GM23338 (cell line): ENCODE results near the gene RNF220. TPM values are rescaled to one million over a fixed set of nuclear protein-coding genes. Genes with fewer than 3 reads are reported as not detected.
A peak's percentile ranks its signal among the peaks of the same experiment; 100 is the strongest.

Experiments used
- ATAC-seq: fragments of 200-7000 bp; cut with Tn5 transposase; 3 replicates; pipeline ENCODE4 v1.9.1; 2020
- DNase-seq: peaks from one replicate; pipeline ENCODE4 v3.0.0-alpha.2; 2015; ENCODE audit warnings: low spot score
- H2AFZ ChIP-seq: fragments of 200-600 bp; sonication (generic); 2 replicates; pipeline ENCODE4 v1.8.0; 2016; ENCODE audit warnings: antibody characterized with exemption, mild to moderate bottlenecking, moderate library complexity
- H3F3A ChIP-seq: fragments of 200-600 bp; sonication (generic); replicated peaks from 2 replicates; pipeline ENCODE4 v1.8.0; 2017; ENCODE audit warnings: antibody characterized with exemption, mixed run types, low read depth
- H3K27ac ChIP-seq: fragments of 200-600 bp; sonication (generic); 2 replicates; pipeline ENCODE4 v1.6.1; 2016; ENCODE audit warnings: low read depth
- H3K27me3 ChIP-seq: fragments of 200-600 bp; sonication (generic); 2 replicates; pipeline ENCODE4 v1.8.0; 2016; ENCODE audit warnings: mild to moderate bottlenecking, mixed run types, moderate library complexity; ENCODE audit not compliant: insufficient read depth
- H3K36me3 ChIP-seq: fragments of 200-600 bp; sonication (generic); 2 replicates; pipeline ENCODE4 v1.8.0; 2016; ENCODE audit warnings: mild to moderate bottlenecking; ENCODE audit not compliant: insufficient read depth
- H3K4me1 ChIP-seq: fragments of 200-600 bp; sonication (generic); 2 replicates; pipeline ENCODE4 v1.8.0; 2016; ENCODE audit warnings: mild to moderate bottlenecking, moderate library complexity; ENCODE audit not compliant: insufficient read depth
- H3K4me2 ChIP-seq: fragments of 200-600 bp; sonication (generic); 2 replicates; pipeline ENCODE4 v1.7.1; 2017; ENCODE audit warnings: mixed run types
- H3K4me3 ChIP-seq: fragments of 200-600 bp; sonication (generic); 2 replicates; pipeline ENCODE4 v1.6.1; 2016; ENCODE audit warnings: mixed run types
- H3K79me2 ChIP-seq: fragments of 200-600 bp; sonication (generic); replicated peaks from 2 replicates; pipeline ENCODE4 v1.8.0; 2017; ENCODE audit warnings: mild to moderate bottlenecking; ENCODE audit not compliant: insufficient read depth
- H3K9me2 ChIP-seq: fragments of 200-600 bp; sonication (generic); 2 replicates; pipeline ENCODE4 v1.8.0; 2017; ENCODE audit not compliant: insufficient read depth
- H4K20me1 ChIP-seq: fragments of 200-600 bp; sonication (generic); replicated peaks from 2 replicates; pipeline ENCODE4 v1.8.0; 2017; ENCODE audit warnings: mild to moderate bottlenecking; ENCODE audit not compliant: insufficient read depth
- H3K27ac Mint-ChIP-seq: 2 replicates; pipeline ENCODE4 v1.8.0; 2020; ENCODE audit warnings: inconsistent platforms, mild to moderate bottlenecking, moderate library complexity, mixed read lengths
- H3K27me3 Mint-ChIP-seq: 3 replicates; pipeline ENCODE4 v1.8.0; 2022; ENCODE audit warnings: low read depth, mild to moderate bottlenecking, moderate library complexity, mixed read lengths, inconsistent platforms; ENCODE audit not compliant: insufficient read depth, poor library complexity
- H3K36me3 Mint-ChIP-seq: 3 replicates; pipeline ENCODE4 v1.8.0; 2021; ENCODE audit warnings: low read depth, mild to moderate bottlenecking, inconsistent platforms, moderate library complexity, mixed read lengths
- H3K4me1 Mint-ChIP-seq: 3 replicates; pipeline ENCODE4 v1.8.0; 2020; ENCODE audit warnings: mild to moderate bottlenecking, inconsistent platforms, mixed read lengths
- H3K4me3 Mint-ChIP-seq: 3 replicates; pipeline ENCODE4 v1.8.0; 2021; ENCODE audit warnings: moderate library complexity, mild to moderate bottlenecking, inconsistent platforms, mixed read lengths
- H3K9me3 Mint-ChIP-seq: 3 replicates; pipeline ENCODE4 v1.8.0; 2020; ENCODE audit warnings: moderate library complexity, mild to moderate bottlenecking, inconsistent platforms, mixed read lengths
- JUNB ChIP-seq: IDR thresholded peaks from one replicate; pipeline ENCODE4 v1.6.1; 2016; ENCODE audit warnings: antibody characterized with exemption; ENCODE audit not compliant: unreplicated experiment
- NANOG ChIP-seq: IDR thresholded peaks from 2 replicates; pipeline ENCODE4 v1.6.1; 2016; ENCODE audit warnings: antibody characterized with exemption, borderline replicate concordance
- REST ChIP-seq: IDR thresholded peaks from one replicate; pipeline ENCODE4 v1.6.1; 2018; ENCODE audit warnings: antibody characterized with exemption; ENCODE audit not compliant: unreplicated experiment
- STAT1 ChIP-seq: IDR thresholded peaks from one replicate; pipeline ENCODE4 v1.6.1; 2016; ENCODE audit warnings: antibody characterized with exemption; ENCODE audit not compliant: unreplicated experiment
- ZNF114 ChIP-seq: fragments of 250-450 bp; sonication (Bioruptor Pico); IDR thresholded peaks from 2 replicates; pipeline ENCODE4 v1.5.0; 2020; ENCODE audit warnings: mild to moderate bottlenecking, moderate library complexity
- ZNF462 ChIP-seq: fragments of 250-450 bp; sonication (Bioruptor Pico); IDR thresholded peaks from 2 replicates; pipeline ENCODE4 v1.5.0; 2020; ENCODE audit warnings: mild to moderate bottlenecking, moderate library complexity
- polyA plus RNA-seq: library from polyadenylated mRNA; unstranded; fragments of >200 nt; fragmentation: Nextera tagmentation; extraction: Ambion mirVana; gene quantifications from 2 replicates; pipeline ENCODE4 v1.2.1, GENCODE V29; 2016
- total RNA-seq: library from RNA; depleted of rRNA; stranded (reverse); fragments of >200 nt; shearing (Covaris generic); gene quantifications from 2 replicates; pipeline ENCODE4 v1.2.3, GENCODE V29; 2014

The RNF220 gene
- total and polyA plus RNA-seq, 2 experiments from 2014 or later = 72.8 to 168 TPM

- no peak for TF ChIP-seq REST
- TF ChIP-seq ZNF114 = no peak
These were observed 274.4 kb downstream of the RNF220 start (continued) for GRCh38 chr1:44679468-44679867.

- H3K4me1 ChIP-seq = peaks cover 24% of the 10 kb centered on the region
- H3K27me3 ChIP-seq = no peaks in the 10 kb centered on the region
- peak; percentile 68 for DNase-seq
- peak overlapping the region; percentile 44 for H3K4me3 ChIP-seq
- peak overlapping the region; percentile 92 for H3K27ac ChIP-seq
- Mint-ChIP-seq H3K4me1 (peaks cover 24% of the 10 kb centered on the region), H3K27me3 (peaks cover 10% of the 10 kb centered on the region), H3K36me3 (no peaks in the 10 kb centered on the region; the same call in 2 of the 3 replicates), H3K27ac (peak overlapping the region; percentile 51), H3K4me3 (peak overlapping the region; percentile 8; the same call in 2 of the 3 replicates), H3K9me3 (no peaks in the 10 kb centered on the region)
- 0 out of 2 replicates have a peak, but pooled peaks cover 3% of the 10 kb centered on the region for H4K20me1 ChIP-seq
- H3K36me3 ChIP-seq = no peaks in the 10 kb centered on the region
- no peaks in the 10 kb centered on the region for H3K9me2 ChIP-seq
- ATAC-seq = peak; percentile 95
- peak overlapping the region; percentile 82; the same call in 1 of the 2 replicates for H2AFZ ChIP-seq
- no peak for TF ChIP-seq ZNF462
- no peak for TF ChIP-seq JUNB
- no peak for TF ChIP-seq NANOG
- TF ChIP-seq STAT1 = no peak
- no peaks in the 10 kb centered on the region for H3K79me2 ChIP-seq
- 0 out of 2 replicates have a peak, but pooled peaks cover 3% of the 10 kb centered on the region for H3F3A ChIP-seq
- H3K4me2 ChIP-seq = peak overlapping the region; percentile 78
These were observed 277.1 kb downstream of the RNF220 start for GRCh38 chr1:44681905-44682882.
